AG09309 (cell line): ENCODE data around the gene EYS.

Source experiments
- DNase-seq: peaks from one replicate; pipeline ENCODE4 v3.0.0-alpha.2; 2010; ENCODE audit warnings: low read depth
- H3K4me3 ChIP-seq: 2 replicates; pipeline ENCODE4 v1.5.1; 2011; ENCODE audit warnings: mild to moderate bottlenecking, low read depth, low read length, moderate library complexity; ENCODE audit not compliant: control insufficient read depth
- TF ChIP-seq, protein P1 (sequence below): IDR thresholded peaks from 2 replicates; pipeline ENCODE4 v1.5.1; 2011; ENCODE audit warnings: mild to moderate bottlenecking, low read depth, low read length, inconsistent platforms; ENCODE audit not compliant: insufficient read depth, control insufficient read depth; ENCODE audit errors: missing control alignments

The EYS gene

DNA sequence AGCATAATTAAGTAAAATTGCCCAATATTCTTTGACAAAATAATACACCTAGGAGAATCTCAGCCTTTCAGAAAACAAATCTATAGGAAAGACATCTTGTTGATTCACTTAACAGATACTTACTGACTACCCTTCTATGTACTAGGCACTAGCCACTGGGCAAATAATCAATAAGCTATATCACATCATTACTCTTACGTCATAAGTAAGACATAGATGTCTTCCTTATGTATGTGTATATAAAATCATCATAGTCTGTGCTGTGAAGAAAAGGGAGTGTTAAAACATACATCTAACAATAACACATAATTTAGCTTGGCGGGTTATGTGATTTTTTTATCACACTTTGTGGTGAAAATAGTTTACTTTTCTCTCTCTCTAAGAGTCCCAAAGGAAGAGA, 733.9 kb downstream of the EYS start:
- TF ChIP-seq, protein P1, sequence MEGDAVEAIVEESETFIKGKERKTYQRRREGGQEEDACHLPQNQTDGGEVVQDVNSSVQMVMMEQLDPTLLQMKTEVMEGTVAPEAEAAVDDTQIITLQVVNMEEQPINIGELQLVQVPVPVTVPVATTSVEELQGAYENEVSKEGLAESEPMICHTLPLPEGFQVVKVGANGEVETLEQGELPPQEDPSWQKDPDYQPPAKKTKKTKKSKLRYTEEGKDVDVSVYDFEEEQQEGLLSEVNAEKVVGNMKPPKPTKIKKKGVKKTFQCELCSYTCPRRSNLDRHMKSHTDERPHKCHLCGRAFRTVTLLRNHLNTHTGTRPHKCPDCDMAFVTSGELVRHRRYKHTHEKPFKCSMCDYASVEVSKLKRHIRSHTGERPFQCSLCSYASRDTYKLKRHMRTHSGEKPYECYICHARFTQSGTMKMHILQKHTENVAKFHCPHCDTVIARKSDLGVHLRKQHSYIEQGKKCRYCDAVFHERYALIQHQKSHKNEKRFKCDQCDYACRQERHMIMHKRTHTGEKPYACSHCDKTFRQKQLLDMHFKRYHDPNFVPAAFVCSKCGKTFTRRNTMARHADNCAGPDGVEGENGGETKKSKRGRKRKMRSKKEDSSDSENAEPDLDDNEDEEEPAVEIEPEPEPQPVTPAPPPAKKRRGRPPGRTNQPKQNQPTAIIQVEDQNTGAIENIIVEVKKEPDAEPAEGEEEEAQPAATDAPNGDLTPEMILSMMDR = no peak
- no peak overlapping the region for H3K4me3 ChIP-seq
- no peak for DNase-seq

DNA sequence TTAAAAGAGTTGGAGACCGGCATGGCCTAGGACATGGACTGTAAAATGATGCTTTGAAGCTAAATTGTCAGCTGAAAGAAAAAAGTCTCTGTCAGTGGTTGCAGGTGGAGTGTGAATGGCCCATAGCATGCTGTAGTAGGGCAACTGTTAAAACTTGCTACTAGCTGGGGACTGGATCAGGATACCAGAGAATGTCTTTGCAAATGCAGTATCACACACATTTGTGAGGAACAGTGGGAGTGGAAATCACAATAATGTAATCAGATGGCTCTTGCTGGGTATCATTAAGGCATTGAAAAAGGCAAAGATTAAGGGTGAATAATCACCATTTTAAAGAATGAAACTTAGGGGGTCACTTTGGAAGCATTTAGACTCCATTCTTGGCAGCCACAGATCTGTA, 737.9 kb downstream of the EYS start:
- H3K4me3 ChIP-seq = no peak overlapping the region
- DNase-seq = no peak
- TF ChIP-seq, protein P1 = no peak

DNA sequence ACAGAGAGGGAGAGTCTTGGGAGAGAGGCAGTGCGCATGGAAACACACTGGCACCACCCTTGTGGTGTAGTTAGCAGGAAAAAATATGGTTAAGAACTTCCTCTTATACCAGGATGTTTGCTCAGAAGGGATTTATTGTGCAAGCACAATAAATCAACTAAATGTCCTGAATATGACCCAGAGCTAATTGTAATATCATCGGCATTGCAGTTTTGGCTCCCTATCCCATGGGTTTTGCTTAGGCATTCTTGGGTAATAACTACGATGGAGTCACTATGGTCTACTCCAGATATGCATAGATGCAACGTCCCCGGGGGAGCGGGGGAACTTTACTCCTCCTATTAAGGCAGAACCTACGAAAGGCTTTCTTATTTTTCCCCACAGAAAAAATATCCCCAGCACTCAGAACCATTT, 751.6 kb downstream of the EYS start:
- no peak for DNase-seq
- TF ChIP-seq, protein P1 = no peak
- no peak overlapping the region for H3K4me3 ChIP-seq

GRCh38 chr6:64949257-64949656, 757.8 kb downstream of the EYS start:
- no peak overlapping the region for H3K4me3 ChIP-seq
- TF ChIP-seq, protein P1 = no peak
- DNase-seq = no peak

DNA sequence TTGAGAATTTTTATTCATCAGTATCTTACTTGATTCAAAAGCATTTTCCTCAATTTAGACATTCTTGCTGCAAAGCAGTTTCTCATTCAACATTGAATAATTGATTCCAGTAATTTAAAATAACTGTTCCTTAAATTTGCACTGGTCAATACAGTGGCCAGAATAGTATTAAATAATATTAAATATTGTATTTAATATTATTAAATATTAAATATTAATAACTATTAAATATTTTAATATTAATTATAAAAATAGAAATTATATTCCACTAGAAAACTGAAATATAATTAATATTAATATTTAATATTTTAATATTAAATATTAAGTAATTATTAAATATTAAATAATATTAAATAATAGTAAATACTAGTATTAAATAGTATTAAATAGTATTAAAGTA, 758.8 kb downstream of the EYS start:
- H3K4me3 ChIP-seq = no peak overlapping the region
- TF ChIP-seq, protein P1 = no peak
- no peak for DNase-seq

GRCh38 chr6:64945450-64945849, 761.6 kb downstream of the EYS start:
- TF ChIP-seq, protein P1 = no peak
- no peak for DNase-seq
- no peak overlapping the region for H3K4me3 ChIP-seq

- DNase-seq = no peak
- H3K4me3 ChIP-seq = no peak overlapping the region
- TF ChIP-seq, protein P1 = no peak
Observed at GRCh38 chr6:64932486-64932885, 774.5 kb downstream of the EYS start.
